Measurements from ENCODE around the gene ZNF90.

Gene ZNF90

GRCh38 chr19:20077791-20078463 is at the start of gene ZNF90:
Gene ZNF90, plus strand, starts transcription at chr19:20078000. Its CDS starts 133 bp downstream, at chr19:20078133.
- Histone ChIP-seq H3K9me3 (ENCODE audit: insufficient read depth, low read length) (no peaks in the 10 kb centered on the region), H3K36me3 (ENCODE audit: low read length) (no peaks in the 10 kb centered on the region; the same call in 1 of the 2 replicates), H3K9me2 (replicated peaks; ENCODE audit: insufficient read depth, low read length) (no peaks in the 10 kb centered on the region), H4K20me1 (ENCODE audit: low read depth, low read length) (no peaks in the 10 kb centered on the region; the same call in 1 of the 2 replicates), H3K79me2 (ENCODE audit: insufficient read depth, low read length) (peaks cover 50% of the 10 kb centered on the region), H3K4me2 (ENCODE audit: low read depth, low read length, poor library complexity, severe bottlenecking) (peak within 1 kb of the TSS; percentile 86), H2AFZ (ENCODE audit: low read depth, low read length, severe bottlenecking) (peak within 1 kb of the TSS; percentile 83), H3K27ac (ENCODE audit: low read depth, low read length) (peak within 1 kb of the TSS; percentile 61), H3K27me3 (ENCODE audit: low read length) (no peaks in the 10 kb centered on the region), H3K4me3 (ENCODE audit: insufficient read depth, low read length, poor library complexity, severe bottlenecking) (peak within 1 kb of the TSS; percentile 93), H3K9ac (ENCODE audit: low read length) (peak within 1 kb of the TSS; percentile 73), H3F3A (ENCODE audit: insufficient read depth) (no peaks in the 10 kb centered on the region)
- no peak for TF ChIP-seq CTCF (IDR thresholded peaks at IDR 0.05; ENCODE audit: insufficient read depth, low read length, poor library complexity, severe bottlenecking)
- no peak for TF ChIP-seq EZH2phosphoT487 (conservative IDR thresholded peaks at IDR 0.05; ENCODE audit: low read length)

GRCh38 chr19:20028611-20029010 is 49.2 kb upstream of the ZNF90 start:
- no peak overlapping the region for H3K4me2 ChIP-seq (ENCODE audit: low read depth, low read length, poor library complexity, severe bottlenecking)
- H3K9me2 ChIP-seq (replicated peaks; ENCODE audit: insufficient read depth, low read length) = no peaks in the 10 kb centered on the region
- no peaks in the 10 kb centered on the region for H4K20me1 ChIP-seq (ENCODE audit: low read depth, low read length)
- H3K9me3 ChIP-seq (ENCODE audit: insufficient read depth, low read length) = no peaks in the 10 kb centered on the region
- H3K79me2 ChIP-seq (ENCODE audit: insufficient read depth, low read length) = peaks cover 23% of the 10 kb centered on the region
- H3F3A ChIP-seq (ENCODE audit: insufficient read depth) = no peaks in the 10 kb centered on the region
- H3K27ac ChIP-seq (ENCODE audit: low read depth, low read length) = no peak overlapping the region
- H3K9ac ChIP-seq (ENCODE audit: low read length) = no peak overlapping the region
- no peaks in the 10 kb centered on the region for H3K27me3 ChIP-seq (ENCODE audit: low read length)
- TF ChIP-seq CTCF (IDR thresholded peaks at IDR 0.05; ENCODE audit: insufficient read depth, low read length, poor library complexity, severe bottlenecking) (no peak), EZH2phosphoT487 (conservative IDR thresholded peaks at IDR 0.05; ENCODE audit: low read length) (no peak)
- H2AFZ ChIP-seq (ENCODE audit: low read depth, low read length, severe bottlenecking) = no peak overlapping the region
- H3K36me3 ChIP-seq (ENCODE audit: low read length) = no peaks in the 10 kb centered on the region
- no peak overlapping the region for H3K4me3 ChIP-seq (ENCODE audit: insufficient read depth, low read length, poor library complexity, severe bottlenecking)

- H3K36me3 ChIP-seq (ENCODE audit: low read length) = no peaks in the 10 kb centered on the region
- no peak overlapping the region for H3K4me2 ChIP-seq (ENCODE audit: low read depth, low read length, poor library complexity, severe bottlenecking)
- no peaks in the 10 kb centered on the region for H4K20me1 ChIP-seq (ENCODE audit: low read depth, low read length)
- peaks cover 56% of the 10 kb centered on the region for H3K79me2 ChIP-seq (ENCODE audit: insufficient read depth, low read length)
- no peak overlapping the region for H3K27ac ChIP-seq (ENCODE audit: low read depth, low read length)
- H3K9me3 ChIP-seq (ENCODE audit: insufficient read depth, low read length) = peaks cover 7% of the 10 kb centered on the region; the same call in 1 of the 2 replicates
- no peak overlapping the region for H3K9ac ChIP-seq (ENCODE audit: low read length)
- H3K27me3 ChIP-seq (ENCODE audit: low read length) = no peaks in the 10 kb centered on the region
- H3F3A ChIP-seq (ENCODE audit: insufficient read depth) = no peaks in the 10 kb centered on the region
- H3K4me3 ChIP-seq (ENCODE audit: insufficient read depth, low read length, poor library complexity, severe bottlenecking) = no peak overlapping the region
- H2AFZ ChIP-seq (ENCODE audit: low read depth, low read length, severe bottlenecking) = no peak overlapping the region
- H3K9me2 ChIP-seq (replicated peaks; ENCODE audit: insufficient read depth, low read length) = no peaks in the 10 kb centered on the region
- TF ChIP-seq CTCF (IDR thresholded peaks at IDR 0.05; ENCODE audit: insufficient read depth, low read length, poor library complexity, severe bottlenecking) (no peak), EZH2phosphoT487 (conservative IDR thresholded peaks at IDR 0.05; ENCODE audit: low read length) (no peak)
Observed at GRCh38 chr19:20035935-20036334, 41.9 kb upstream of the ZNF90 start.

Measured in SU-DHL-6 (cell line).